Fibroblast of upper back skin (primary cell): Measurements from ENCODE around the gene SOX13.
"Not testable (repeated sequence)": the region's sequence is repeated elsewhere in the genome, so short reads cannot be mapped to it uniquely, and the experiment has no call there.

Experiments
- DNase-seq: peaks from one replicate; pipeline ENCODE4 v3.0.0-alpha.2; 2013

Gene SOX13

DNA sequence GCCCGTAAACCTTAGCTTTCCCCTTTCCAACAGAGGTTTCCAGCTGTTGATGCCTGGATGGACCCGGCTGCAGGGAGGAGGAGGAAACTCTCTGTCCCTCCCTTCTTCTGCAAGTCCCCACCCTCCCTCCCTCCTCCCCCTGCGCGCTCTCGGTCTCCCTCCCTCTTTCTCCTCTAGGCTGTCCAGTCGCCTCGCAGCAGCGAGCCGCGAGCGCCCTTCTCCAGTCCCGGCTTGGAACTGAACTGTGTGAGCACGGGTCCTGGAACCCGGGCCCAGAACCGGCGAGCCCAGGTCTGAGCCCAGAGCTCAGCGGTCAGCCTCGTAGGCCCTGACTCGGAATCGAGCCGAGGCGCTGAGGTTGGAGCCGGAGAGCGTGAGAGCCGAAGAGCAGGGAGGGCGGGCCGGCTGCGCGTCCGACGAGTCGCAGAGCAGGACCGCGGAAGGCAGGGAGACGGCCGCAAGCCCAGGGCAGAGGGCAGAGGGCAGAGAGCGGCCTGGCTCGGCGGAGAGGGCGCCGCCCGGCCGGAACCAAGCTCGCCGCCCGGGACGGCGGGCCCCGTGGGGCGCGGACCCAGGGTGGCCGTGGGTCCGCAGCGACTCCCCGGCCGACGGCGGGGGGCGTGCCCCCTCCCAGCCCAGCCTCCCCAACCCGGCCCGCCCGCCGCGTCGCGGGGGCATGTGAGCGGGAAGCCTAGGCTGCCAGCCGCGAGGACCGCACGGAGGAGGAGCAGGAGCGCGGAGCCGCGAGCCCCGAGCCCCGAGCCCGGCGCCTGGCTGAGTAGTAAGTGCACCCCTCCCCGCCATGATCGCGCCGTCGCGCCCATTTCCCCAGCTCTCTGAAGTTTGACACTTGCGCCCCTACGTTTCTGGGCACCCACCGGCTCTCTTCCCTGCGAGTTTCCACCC lies at the start of gene SOX13:
Gene SOX13, plus strand, starts transcription at position 185 of the 906 bp plus-strand sequence. CDS start 39,801 bp downstream, outside the sequence.
- peak; percentile 79 for DNase-seq

DNA sequence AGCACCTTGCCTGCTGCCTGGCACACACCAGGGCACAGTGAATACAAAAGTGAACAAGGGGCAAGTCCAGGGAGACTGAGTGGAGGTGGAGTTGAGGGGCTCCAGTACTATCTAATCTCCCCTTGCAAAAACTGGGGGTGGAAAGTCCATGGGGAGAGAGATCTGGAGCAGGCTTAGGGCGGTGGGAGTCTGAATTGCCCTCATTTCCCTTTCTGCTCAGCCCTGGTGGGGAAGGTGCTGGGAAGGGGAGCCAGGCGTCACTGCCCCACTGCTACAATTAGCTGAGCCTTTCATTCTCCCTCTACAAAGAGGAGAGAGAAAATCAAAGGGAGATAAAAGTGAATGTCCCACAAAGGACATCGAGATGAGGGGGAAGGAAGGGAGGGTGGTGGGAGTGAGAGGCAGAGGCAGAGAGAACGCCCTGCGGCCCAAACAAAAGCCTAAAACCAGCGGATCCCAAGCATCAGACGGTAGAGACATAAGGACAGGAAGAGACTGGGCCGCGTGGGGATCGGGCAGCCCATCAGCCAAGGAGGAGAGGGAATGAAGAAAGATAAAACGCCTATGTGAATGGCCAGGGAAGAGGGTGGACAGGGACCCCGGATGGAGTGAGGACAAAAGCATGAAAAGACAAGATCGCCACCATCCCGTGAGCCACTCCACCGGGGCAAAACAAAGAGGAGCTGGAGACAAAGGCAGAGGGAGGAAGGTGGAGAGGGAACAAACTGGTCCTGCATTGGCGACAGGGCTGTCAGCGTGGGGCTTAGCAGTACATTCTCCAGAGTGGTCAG lies 46.8 kb upstream of the SOX13 start:
- no peak for DNase-seq

DNA sequence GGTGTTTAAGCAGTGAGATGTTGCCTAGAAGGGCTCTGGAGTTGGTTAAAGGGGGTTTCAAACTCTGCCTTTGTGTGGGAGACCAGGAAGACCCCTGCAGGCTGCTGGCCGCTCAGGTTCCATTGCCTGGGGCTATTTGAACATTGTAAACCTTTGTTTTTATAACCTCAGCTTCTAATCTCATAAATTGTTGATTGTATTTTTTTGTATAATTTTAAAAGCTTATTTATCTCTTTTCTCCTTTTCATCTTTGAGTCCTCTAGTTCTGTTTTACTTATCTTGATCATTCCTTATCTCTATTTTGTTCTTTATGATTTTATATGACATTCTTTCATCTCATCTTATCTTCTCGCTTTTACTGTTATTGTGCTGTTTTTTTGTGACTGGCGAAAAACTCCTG lies 45.5 kb upstream of the SOX13 start:
- no peak for DNase-seq

DNA sequence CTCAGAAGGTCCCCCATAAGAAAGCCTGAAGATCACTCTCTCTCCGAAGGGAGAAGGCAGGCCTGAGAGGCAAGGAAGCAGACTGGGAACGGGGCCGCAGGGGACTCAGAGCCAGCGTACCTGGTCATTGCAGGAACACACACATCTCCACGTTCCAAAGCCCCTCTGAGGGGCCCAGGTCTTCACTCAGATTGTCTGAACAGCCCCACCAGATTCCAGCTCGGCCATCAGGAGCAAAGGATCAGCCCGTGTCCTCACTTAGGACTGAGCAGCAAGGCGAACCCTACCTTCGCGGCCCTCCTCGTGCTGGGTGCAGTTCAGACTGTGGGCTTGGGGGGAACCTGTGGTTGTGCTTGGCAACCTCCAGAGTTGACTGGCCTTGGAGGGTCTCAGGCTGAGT lies 43.9 kb upstream of the SOX13 start:
- DNase-seq, result no peak

DNA sequence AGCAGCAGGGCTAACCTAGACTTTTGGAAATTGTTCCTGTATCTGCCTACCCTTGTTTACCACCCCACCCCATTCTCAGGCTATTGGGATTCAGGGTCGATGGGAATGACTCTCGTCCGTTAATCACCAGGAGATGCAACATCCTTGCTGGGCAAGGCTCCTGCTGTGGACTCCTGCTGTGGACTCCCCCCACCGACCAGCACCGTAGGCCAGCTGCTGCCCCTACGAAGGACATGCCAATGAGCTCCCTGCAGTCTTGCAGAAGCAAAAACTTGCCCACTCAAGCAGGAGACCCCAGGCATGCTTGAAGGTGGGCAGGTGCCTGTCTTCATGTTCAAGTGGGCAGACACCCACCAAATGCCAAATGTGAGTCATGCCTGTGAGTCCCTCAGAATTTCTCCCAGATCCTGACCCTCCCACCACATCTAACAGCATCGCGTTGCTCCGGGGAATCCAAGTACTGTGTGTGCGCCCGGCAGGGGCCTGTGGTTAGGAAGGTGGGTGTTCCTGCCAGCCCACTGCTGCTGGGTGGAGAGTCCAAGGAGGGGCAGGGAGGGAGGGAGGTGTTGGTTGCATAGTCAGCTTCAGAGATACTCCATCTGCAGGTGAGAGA lies 41.7 kb upstream of the SOX13 start:
- DNase-seq, result no peak

DNA sequence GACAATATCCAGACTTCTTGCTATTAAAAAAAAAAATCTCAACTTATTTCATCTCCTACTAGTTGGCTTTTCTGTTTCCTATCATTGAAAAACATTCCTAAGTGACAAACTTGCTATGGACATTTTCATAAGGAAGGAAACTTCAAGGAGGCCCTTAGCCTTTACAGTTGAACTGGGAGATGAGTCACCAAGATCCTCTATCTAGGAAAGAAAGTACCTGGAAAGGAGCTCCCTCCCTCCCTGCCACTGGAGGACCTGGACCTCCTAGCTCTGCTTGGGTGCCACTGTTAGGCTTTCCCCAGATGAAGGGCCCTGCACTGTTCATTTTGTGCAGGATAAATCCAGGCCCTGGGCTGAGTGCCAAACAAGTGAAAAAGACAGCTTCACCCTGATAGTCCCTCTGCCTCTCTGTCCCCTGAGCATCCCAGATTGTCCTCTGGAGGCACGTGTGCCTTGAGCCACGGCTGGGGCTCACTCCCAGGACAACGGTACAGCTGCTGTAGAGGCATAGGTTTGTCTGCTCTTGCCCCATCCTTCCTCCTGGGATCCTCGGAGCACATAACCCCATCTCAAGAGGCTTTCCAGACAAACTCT lies 40.2 kb upstream of the SOX13 start:
- no peak for DNase-seq

DNA sequence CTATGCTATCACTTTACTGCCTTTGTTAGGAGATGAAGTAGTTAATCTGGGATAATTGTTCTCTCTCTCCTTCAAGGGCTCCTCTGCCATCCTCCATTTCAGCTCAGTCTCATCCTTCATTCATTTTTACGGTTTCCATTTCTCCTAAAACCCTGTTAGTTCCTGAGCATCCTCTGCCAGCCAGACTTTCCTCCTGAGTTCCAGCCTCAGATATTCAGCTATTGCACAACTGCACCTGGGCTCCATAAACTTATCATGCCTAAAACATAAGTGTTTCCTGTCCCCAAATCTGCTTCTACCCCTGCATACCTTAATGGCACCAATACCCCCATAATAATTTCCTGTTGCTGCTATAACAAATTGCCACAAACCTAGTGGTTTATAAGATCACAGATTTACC lies 39.6 kb upstream of the SOX13 start:
- DNase-seq, result no peak

DNA sequence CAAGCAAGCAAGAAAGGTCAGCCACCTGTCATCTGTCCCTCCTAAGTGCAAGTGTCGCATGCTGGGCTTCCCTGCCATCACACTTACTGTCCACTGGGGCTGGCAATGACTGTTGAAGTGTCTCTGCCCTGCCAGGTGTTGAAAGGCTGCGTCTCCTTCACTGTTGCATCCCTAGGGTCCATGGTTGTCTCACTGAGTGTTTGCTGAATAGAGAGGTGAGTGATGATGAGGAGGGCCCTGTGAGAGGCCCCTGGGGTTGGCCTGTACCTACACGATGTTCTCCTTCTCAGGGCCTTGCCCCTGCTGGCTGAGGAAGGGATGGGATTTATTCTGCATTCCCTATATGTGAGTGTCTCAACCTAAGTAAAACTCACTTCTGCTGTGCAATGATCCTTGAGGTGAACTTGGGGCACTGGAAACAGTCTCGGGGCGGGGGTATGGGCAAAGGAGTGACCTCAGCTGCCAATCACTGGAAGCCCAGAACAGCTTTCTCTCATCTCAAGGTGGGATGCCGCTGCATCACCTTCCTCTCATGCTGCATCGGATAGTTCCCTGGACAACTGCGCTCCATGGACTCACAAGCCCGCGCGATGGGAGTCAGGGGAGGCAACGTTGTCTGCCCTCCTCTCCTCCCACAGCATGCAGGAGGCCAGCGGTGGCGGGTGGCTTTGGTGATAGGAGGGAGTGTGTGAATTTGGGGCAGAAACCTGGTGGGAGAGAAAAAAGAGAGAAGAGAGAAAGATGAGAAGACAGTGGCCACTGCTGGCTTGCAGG lies 35.8 kb upstream of the SOX13 start:
- DNase-seq, result no peak

DNA sequence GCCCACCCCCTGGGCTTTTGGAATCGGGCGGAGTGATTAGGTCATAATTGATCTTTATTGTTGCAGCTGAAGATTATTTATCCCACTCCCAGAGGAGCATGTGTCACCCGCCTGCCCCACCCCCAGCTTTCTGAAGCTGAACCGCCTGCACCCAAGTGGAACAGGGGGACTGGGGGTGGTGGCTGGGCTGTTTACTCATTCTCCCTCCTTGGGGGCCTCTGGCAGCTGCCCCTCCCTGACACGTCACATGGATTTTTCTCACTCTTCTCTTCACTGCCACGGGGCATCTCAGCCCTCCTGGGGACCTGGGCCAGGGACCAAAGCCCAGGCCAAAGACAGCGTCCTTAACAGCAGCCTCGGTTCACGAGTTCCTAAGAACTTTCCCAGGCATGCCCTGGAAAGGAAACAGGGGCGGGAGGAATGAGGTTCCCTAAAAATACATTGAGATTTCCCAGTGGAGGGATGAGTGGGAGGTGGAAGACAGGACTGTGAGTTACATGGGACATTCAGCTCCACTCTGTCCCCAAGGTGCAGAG lies 31.6 kb upstream of the SOX13 start:
- peak; percentile 9 for DNase-seq

DNA sequence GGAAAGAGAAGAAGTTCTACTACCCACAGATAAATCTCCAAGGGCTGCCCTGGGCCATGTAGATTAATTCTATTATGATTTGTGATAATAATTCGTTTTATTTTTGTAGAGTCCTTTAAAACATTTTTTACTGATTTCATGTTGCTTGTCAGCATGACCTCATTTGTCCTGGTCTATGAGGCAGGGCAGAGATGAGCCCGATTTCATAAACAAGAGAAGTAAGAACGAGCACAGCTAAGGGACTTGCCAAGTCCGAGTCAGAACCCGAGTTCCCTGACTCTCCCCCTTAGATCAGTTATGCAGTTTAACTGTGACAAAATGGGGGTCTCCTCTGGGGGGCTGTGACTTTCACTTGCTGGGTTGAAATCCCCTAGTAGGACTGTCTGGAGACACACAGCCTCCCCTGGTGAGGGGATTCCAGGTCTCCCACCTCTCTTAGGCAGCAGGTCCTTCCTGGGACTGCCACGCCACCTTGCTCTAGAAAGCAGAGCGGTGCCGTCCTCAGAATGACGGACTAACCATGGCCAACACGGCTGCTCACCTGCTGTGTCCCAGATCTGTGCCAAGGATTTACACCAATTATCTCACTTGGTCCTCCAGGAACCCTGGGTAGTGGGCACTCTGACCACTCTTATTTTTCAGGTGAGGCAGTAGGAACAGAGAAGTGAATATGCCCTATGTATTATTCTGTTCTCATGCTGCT lies 31.0 kb upstream of the SOX13 start:
- DNase-seq, result no peak

DNA sequence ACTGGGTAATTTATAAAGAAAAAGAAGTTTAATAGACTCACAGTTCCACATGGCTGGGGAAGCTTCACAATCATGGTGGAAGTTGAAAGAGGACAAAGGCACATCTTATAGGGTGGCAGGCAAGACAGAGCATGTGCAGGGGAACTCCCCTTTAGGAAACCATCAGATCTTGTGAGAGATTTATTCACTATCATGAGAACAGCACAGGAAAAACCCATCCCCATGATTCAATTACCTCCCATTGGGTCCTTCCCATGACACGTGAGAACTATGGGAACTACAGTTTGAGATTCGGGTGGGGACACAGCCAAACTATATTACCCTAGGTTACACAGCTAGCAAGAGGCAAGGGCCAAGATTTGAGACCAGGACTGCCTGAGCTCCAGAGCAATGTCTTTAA lies 30.4 kb upstream of the SOX13 start:
- no peak for DNase-seq

DNA sequence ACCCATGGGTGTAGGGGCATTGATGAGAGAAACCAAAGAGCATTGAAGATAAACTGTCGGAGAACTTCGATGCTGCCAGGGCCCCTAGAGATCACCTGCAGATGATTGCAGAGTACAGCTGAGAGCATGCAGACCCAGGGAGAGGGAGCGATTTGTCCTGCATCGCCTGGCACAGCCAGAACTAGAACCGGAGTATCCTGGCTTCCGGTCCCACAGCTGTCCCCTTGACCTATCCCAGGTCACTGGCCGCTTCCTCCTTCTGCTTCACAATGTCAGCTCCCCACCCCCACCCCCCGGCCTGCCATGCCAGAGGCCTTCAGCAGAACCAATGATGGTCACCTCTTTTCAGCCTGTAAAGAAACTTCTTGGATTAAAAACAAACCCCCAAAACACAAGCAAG lies 29.2 kb upstream of the SOX13 start:
- DNase-seq, result no peak

DNA sequence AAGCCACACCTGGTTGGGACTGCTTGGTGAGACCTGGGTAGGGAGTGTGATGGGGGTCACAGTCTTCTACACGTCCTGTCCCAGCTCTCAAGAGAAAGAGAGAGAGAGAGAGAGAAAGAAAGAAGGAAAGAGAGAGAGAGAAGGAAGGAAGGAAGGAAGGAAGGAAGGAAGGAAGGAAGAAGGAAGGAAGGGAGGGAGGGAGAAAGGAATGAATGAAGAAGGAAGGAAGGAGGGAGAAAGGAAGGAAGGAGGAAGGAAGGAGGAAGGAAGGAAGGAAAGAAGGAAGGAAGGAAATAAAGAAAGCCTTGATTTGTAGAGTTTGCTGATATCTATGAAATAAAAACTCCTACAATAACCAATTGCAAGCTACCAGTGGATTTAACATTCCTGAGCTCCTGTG lies 28.5 kb upstream of the SOX13 start:
- DNase-seq, result no peak

DNA sequence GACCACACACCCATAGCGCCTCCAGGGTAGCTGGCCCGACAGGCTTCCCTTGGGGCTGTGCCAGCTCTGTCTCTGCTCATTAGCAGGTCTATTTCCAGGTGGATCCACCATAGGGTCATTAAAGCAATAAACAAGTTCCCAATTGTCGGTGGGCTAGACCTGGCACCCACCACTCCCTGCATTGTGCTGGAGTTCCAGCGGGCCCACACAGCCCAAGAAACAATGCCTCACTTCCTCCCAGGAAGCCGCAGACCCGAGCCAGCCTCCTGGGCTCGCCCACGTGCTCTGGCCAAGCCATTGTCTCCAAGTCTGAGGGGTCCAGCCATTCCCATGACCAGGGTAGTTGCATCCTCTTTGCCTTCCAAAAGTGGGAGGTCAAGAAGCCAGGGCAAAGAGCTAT lies 27.5 kb upstream of the SOX13 start:
- DNase-seq, result no peak

DNA sequence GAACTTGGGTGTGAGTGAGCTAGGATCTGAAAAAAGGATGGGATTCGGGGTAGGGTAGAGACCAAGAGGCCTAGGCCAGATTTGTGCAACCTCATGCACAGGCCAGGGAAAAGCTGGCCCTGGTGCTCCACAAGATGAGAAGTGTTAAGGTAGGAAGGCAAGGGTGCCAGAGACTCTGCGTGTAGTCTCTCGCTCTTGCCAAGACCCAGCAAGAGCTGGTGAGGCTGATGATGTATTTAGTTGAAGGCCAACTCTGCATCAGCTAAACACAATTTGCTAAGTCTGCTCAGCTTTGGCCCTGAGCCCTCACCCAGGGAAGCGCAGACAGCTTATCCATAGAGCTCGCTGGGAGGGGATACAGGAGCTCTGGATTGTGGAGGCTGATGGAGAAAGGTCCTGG lies 26.6 kb upstream of the SOX13 start:
- no peak for DNase-seq

DNA sequence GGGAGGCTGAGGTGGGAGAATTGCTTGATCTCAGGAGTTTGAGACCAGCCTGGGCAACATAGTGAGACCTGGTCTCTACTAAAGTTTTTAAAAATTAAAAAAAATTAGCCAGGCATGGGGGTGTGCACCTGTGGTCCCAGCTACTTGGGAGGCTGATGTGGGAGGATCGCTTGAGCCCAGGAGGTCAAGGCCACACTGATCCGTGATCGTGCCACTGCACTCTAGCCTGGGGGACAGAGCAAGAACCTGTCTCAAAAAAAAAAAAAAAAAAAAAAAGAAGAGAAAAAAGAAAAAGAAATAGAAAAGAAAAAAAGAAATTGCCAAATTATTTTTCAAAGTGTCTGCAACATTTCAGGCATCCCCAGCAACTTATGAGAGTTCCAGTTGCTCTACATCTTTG lies 24.1 kb upstream of the SOX13 start:
- DNase-seq, result not testable (repeated sequence)

DNA sequence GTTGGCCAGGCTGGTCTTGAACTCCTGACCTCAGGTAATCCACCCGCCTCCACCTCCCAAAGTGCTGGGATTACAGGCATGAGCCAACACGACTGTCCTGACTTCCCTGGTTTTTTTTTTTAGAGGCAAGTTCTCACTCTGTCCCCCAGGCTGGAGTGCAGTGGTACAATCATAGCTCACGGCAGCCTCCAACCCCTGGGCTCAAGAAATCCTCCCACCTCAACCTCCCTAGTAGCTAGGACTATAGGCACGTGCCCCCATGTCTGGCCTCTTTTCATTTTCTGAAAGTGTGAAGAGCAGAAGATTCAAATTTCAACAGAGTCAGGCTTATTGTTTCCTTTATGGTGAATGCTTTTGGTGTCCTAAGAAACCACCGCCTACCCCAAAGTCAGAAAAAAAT lies 21.7 kb upstream of the SOX13 start:
- no peak for DNase-seq

DNA sequence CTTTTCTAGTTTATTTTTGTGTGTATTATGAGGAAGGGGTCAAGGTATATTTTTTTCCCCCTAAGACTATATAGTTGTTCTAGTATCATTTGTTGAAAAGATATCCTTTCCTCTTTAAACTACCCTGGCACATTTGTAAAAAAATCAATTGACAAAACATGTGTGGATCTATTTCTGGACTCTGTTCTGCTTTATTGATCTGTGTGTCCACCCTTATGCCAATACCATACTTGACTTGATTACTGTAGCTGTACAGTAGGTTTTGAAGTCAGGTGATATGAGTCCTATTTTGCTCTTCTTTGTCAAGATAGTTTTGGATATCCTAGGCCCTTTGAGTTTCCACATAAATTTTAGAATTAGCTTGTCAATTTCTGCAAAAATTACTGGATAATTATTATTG lies 21.2 kb upstream of the SOX13 start:
- DNase-seq, result no peak

DNA sequence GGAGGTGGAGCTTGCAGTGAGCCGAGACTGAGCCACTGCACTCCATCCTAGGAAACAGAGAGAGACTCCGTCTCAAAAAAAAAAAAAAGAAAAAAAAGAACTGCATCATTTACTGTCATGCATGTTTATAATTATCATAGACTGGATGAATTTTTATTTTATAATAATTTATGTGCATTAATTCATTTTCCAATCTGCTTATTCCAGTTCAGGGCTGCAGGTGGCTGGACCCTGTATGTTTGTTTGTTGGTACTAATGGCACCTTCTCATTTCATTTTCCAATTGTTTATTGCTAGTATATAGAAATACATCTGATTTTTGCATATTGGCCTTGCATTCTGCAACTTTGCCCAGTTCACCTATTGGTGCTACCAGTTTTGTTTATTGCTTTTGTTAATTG lies 19.0 kb upstream of the SOX13 start:
- no peak for DNase-seq

DNA sequence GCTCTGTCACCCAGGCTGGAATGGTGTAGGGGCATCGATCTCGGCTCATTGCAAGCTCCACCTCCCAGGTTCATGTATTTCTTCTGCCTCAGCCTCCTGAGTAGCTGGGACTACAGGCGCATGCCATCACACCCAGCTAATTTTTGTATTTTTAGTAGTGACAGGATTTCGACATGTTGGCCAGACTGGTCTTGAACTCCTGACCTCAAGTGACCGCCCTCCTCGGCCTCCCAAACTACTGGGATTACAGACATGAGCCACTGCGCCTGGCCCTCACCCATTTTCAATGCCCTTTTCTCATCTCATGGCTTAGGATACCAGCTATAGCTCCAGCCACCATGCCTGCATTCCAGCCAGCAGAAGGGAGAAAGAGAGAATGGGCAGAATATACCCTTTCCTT lies 12.9 kb upstream of the SOX13 start:
- no peak for DNase-seq

DNA sequence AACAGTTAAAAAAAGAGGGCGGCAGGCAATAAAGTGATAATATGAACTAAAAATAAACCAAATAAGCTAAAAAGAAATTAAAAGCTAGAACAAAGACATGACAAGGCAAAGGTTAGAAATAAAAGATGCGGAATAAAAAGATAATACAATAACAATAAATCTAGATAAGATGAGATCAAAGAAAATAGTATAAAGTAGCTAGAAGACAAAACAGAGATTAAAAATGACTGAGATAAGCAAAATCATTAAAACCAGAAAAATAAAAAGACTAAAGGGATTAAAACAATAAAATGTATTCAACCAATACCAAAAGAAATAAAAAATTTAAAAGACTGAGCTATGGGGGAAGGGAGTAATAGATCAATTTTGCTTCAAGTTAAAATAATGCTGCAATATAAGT lies 10.8 kb upstream of the SOX13 start:
- DNase-seq, result no peak
